ENCODE measurements around the gene RITA1. TPM values are rescaled to one million over a fixed set of nuclear protein-coding genes. Genes with fewer than 3 reads are reported as not detected.
"Not testable (repeated sequence)": the region's sequence is repeated elsewhere in the genome, so short reads cannot be mapped to it uniquely, and the experiment has no call there.

The RITA1 gene
- total RNA-seq, 1 experiment from 2014 or later = 71.6 TPM

- intact Hi-C loops (cut with micrococcal nuclease) = no loop called here
- Histone ChIP-seq H3F3A (ENCODE audit: low read length, unreplicated experiment) (no peaks in the 10 kb centered on the region), H3K4me2 (ENCODE audit: low read length) (no peak overlapping the region), H3K9me3 (ENCODE audit: low read length) (no peaks in the 10 kb centered on the region), H2AFZ (ENCODE audit: low read length) (no peak overlapping the region), H3K4me1 (ENCODE audit: insufficient read depth, low read length) (no peaks in the 10 kb centered on the region), H3K27me3 (ENCODE audit: low read length) (no peaks in the 10 kb centered on the region), H3K4me3 (ENCODE audit: low read length) (no peak overlapping the region), H3K36me3 (ENCODE audit: low read depth, low read length) (no peaks in the 10 kb centered on the region), H4K20me1 (ENCODE audit: low read length) (no peaks in the 10 kb centered on the region), H3K9me2 (replicated peaks; ENCODE audit: low read length) (no peaks in the 10 kb centered on the region), H3K79me2 (ENCODE audit: low read length) (no peaks in the 10 kb centered on the region), H3K27ac (ENCODE audit: low read length) (no peak overlapping the region), H3K9ac (ENCODE audit: low read length) (no peak overlapping the region)
- POLR2A ChIA-PET (ENCODE audit: unreplicated experiment) = interaction anchor here (0.7 kb wide), 1 partner anchor 1682 kb away, joined by 3 read pairs; no protein-coding TSS in a partner anchor
- no peak for TF ChIP-seq CTCF (conservative IDR thresholded peaks at IDR 0.05; ENCODE audit: low read depth, low read length)
- TF ChIP-seq EZH2 (IDR thresholded peaks at IDR 0.05; ENCODE audit: low read length, unreplicated experiment) = no peak
- TF ChIP-seq EZH2phosphoT487 (IDR thresholded peaks at IDR 0.05; ENCODE audit: borderline replicate concordance, low read length) = no peak
- ATAC-seq (no peak), DNase-seq (no peak)
- CTCF ChIA-PET = no interaction called here
- BruUV-seq (replicated peaks) = no TSS peak
Observed at GRCh38 chr12:113204804-113205203, 19.3 kb downstream of the RITA1 start.

GRCh38 chr12:113206802-113207201 lies 21.3 kb downstream of the RITA1 start:
- POLR2A ChIA-PET (ENCODE audit: unreplicated experiment); ATAC-seq; H3K9ac ChIP-seq (ENCODE audit: low read length); CTCF ChIA-PET; H4K20me1 ChIP-seq (ENCODE audit: low read length); H3K4me3 ChIP-seq (ENCODE audit: low read length); H3K79me2 ChIP-seq (ENCODE audit: low read length); H3F3A ChIP-seq (ENCODE audit: low read length, unreplicated experiment); DNase-seq; H3K9me3 ChIP-seq (ENCODE audit: low read length); H3K4me1 ChIP-seq (ENCODE audit: insufficient read depth, low read length); H2AFZ ChIP-seq (ENCODE audit: low read length); H3K9me2 ChIP-seq (replicated peaks; ENCODE audit: low read length); intact Hi-C loops (cut with micrococcal nuclease); H3K36me3 ChIP-seq (ENCODE audit: low read depth, low read length); H3K27me3 ChIP-seq (ENCODE audit: low read length); H3K4me2 ChIP-seq (ENCODE audit: low read length): not testable (repeated sequence)
- TSS peak; percentile 81 for BruUV-seq (replicated peaks)
- 0 out of 2 replicates have a peak overlapping the region, but pooled peaks have one; percentile 11 for H3K27ac ChIP-seq (ENCODE audit: low read length)

- intact Hi-C loops (cut with micrococcal nuclease) = no loop called here
- Histone ChIP-seq H3K9ac (ENCODE audit: low read length) (no peak overlapping the region), H2AFZ (ENCODE audit: low read length) (no peak overlapping the region), H3K4me2 (ENCODE audit: low read length) (no peak overlapping the region), H3K36me3 (ENCODE audit: low read depth, low read length) (no peaks in the 10 kb centered on the region), H3K79me2 (ENCODE audit: low read length) (no peaks in the 10 kb centered on the region), H3K4me1 (ENCODE audit: insufficient read depth, low read length) (no peaks in the 10 kb centered on the region), H3F3A (ENCODE audit: low read length, unreplicated experiment) (no peaks in the 10 kb centered on the region), H3K9me2 (replicated peaks; ENCODE audit: low read length) (no peaks in the 10 kb centered on the region), H3K27ac (ENCODE audit: low read length) (no peak overlapping the region), H3K9me3 (ENCODE audit: low read length) (no peaks in the 10 kb centered on the region), H3K4me3 (ENCODE audit: low read length) (no peak overlapping the region), H3K27me3 (ENCODE audit: low read length) (no peaks in the 10 kb centered on the region), H4K20me1 (ENCODE audit: low read length) (no peaks in the 10 kb centered on the region)
- TF ChIP-seq EZH2phosphoT487 (IDR thresholded peaks at IDR 0.05; ENCODE audit: borderline replicate concordance, low read length) (no peak), EZH2 (IDR thresholded peaks at IDR 0.05; ENCODE audit: low read length, unreplicated experiment) (no peak), CTCF (conservative IDR thresholded peaks at IDR 0.05; ENCODE audit: low read depth, low read length) (no peak)
- ChIA-PET POLR2A (ENCODE audit: unreplicated experiment) (no interaction called here), CTCF (no interaction called here)
- no TSS peak for BruUV-seq (replicated peaks)
- DNase-seq (no peak), ATAC-seq (no peak)
Observed at GRCh38 chr12:113207613-113208040, 22.1 kb downstream of the RITA1 start.

All from PC-3 (cell line).